Loucy (cell line): ENCODE measurements around the gene PBOV1.

ENCODE experiments used
- EZH2phosphoT487 ChIP-seq: fragments of 200-600 bp; IDR thresholded peaks from 2 replicates; pipeline ENCODE4 v1.6.1; 2018; ENCODE audit warnings: antibody characterized with exemption, mild to moderate bottlenecking, moderate library complexity, borderline replicate concordance
- TF ChIP-seq, protein P1 (sequence below): fragments of 200-600 bp; sonication (generic); conservative IDR thresholded peaks from 2 replicates; pipeline ENCODE4 v1.5.1; 2014; ENCODE audit warnings: mild to moderate bottlenecking, antibody characterized with exemption, low read length

DNA sequence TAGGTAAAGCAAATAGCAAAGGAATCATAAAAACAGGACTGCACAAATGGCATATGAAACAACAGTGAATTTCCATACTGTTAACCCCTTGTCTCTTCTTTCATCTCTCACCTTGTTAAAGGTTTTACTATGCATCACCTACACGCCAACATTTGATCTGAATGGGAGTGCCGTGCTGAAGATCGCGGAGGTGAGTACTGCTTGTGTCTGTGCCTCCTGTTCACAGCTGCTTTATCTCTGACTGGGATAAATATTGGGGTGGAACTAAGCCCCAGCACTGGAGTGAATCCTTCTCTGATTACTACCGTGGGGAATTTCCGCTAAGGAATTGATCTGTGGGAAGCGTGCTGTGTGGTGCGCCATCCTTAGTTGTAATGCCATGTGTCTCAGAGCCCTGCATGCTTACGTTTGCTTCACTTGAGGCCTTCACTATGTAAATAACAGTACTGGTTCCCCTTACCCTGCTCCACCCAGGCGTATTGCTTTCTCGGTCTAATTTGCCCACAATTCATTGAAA lies 11.4 kb upstream of the PBOV1 start:
- TF ChIP-seq, protein P1, sequence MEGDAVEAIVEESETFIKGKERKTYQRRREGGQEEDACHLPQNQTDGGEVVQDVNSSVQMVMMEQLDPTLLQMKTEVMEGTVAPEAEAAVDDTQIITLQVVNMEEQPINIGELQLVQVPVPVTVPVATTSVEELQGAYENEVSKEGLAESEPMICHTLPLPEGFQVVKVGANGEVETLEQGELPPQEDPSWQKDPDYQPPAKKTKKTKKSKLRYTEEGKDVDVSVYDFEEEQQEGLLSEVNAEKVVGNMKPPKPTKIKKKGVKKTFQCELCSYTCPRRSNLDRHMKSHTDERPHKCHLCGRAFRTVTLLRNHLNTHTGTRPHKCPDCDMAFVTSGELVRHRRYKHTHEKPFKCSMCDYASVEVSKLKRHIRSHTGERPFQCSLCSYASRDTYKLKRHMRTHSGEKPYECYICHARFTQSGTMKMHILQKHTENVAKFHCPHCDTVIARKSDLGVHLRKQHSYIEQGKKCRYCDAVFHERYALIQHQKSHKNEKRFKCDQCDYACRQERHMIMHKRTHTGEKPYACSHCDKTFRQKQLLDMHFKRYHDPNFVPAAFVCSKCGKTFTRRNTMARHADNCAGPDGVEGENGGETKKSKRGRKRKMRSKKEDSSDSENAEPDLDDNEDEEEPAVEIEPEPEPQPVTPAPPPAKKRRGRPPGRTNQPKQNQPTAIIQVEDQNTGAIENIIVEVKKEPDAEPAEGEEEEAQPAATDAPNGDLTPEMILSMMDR, result no peak
- TF ChIP-seq EZH2phosphoT487, result no peak
